Karpas-422 (cell line): ENCODE results near the gene NEU4. TPM values are rescaled to one million over a fixed set of nuclear protein-coding genes. Genes with fewer than 3 reads are reported as not detected.
"Not testable (repeated sequence)": the region's sequence is repeated elsewhere in the genome, so short reads cannot be mapped to it uniquely, and the experiment has no call there.

Source experiments
- DNase-seq: peaks from one replicate; pipeline ENCODE4 v3.0.0-alpha.2; 2015
- H2AFZ ChIP-seq: fragments of 200-600 bp; sonication (generic); 2 replicates; pipeline ENCODE4 v1.6.1; 2014; ENCODE audit warnings: antibody characterized with exemption, low read length, mixed read lengths
- H3K27ac ChIP-seq: fragments of 200-600 bp; sonication (generic); 2 replicates; pipeline ENCODE4 v1.5.1; 2014; ENCODE audit warnings: mild to moderate bottlenecking, low read length, moderate library complexity
- H3K27me3 ChIP-seq: fragments of 200-600 bp; sonication (generic); 2 replicates; pipeline ENCODE4 v1.6.1; 2014; ENCODE audit warnings: low read length, mixed read lengths
- H3K36me3 ChIP-seq: fragments of 200-600 bp; sonication (generic); 2 replicates; pipeline ENCODE4 v1.6.1; 2014; ENCODE audit warnings: low read length, mixed read lengths; ENCODE audit not compliant: insufficient read depth
- H3K4me1 ChIP-seq: fragments of 200-600 bp; sonication (generic); 2 replicates; pipeline ENCODE4 v1.6.1; 2014; ENCODE audit warnings: mild to moderate bottlenecking, low read length, mixed read lengths
- H3K4me2 ChIP-seq: fragments of 200-600 bp; sonication (generic); 2 replicates; pipeline ENCODE4 v1.6.1; 2014; ENCODE audit warnings: low read length, low read depth, mild to moderate bottlenecking; ENCODE audit not compliant: poor library complexity, severe bottlenecking
- H3K4me3 ChIP-seq: fragments of 200-600 bp; sonication (generic); 2 replicates; pipeline ENCODE4 v1.5.1; 2014; ENCODE audit warnings: mild to moderate bottlenecking, antibody characterized with exemption, low read length, mixed read lengths
- H3K79me2 ChIP-seq: fragments of 200-600 bp; sonication (generic); 2 replicates; pipeline ENCODE4 v1.6.1; 2014; ENCODE audit warnings: mild to moderate bottlenecking, low read length, mixed read lengths
- H3K9ac ChIP-seq: fragments of 200-600 bp; sonication (generic); 2 replicates; pipeline ENCODE4 v1.6.0; 2014; ENCODE audit warnings: low read length
- H3K9me2 ChIP-seq: fragments of 200-600 bp; sonication (generic), shearing (Covaris generic); replicated peaks from 2 replicates; pipeline ENCODE4 v1.6.0; 2014; ENCODE audit warnings: mild to moderate bottlenecking, low read length, moderate library complexity; ENCODE audit not compliant: insufficient read depth
- H3K9me3 ChIP-seq: fragments of 300-700, 200-600 bp; sonication (generic); 2 replicates; pipeline ENCODE4 v1.6.1; 2014; ENCODE audit warnings: low read length, mixed read lengths
- H4K20me1 ChIP-seq: fragments of 200-600 bp; sonication (generic); 2 replicates; pipeline ENCODE4 v1.6.1; 2014; ENCODE audit warnings: mild to moderate bottlenecking, antibody characterized with exemption, low read length, low read depth; ENCODE audit not compliant: insufficient read depth
- total RNA-seq: library from RNA; depleted of rRNA; stranded (reverse); fragments of >200 nt; shearing (Covaris generic); gene quantifications from 2 replicates; pipeline ENCODE4 v1.2.3, GENCODE V29; 2014; ENCODE audit warnings: low replicate concordance

Gene NEU4
- total RNA-seq, 1 experiment from 2014 or later = not detected

DNA sequence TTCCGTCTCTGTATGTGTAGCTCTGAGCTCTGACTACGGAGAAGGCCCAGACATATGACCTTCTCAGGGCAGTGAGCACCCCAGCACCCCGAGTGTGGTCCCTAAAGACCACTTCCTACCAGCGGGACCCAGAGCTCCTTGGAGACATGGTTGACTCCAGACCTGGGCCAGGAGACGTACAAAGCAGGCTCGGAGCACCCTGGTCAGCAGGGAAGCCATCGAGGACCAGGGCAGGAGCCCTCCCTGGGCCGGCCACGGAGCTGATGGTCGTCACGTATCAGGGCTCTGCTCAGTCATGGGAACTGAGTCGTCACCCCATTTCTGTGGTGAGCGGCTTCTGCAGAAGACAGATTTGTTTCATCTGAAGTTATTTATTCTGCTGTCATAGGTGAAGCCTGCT, 12.8 kb upstream of the NEU4 start:
- no peak for DNase-seq
- H4K20me1 ChIP-seq = no peaks in the 10 kb centered on the region
- no peak overlapping the region for H3K4me2 ChIP-seq
- no peaks in the 10 kb centered on the region for H3K27me3 ChIP-seq
- H3K9ac ChIP-seq = no peak overlapping the region
- H2AFZ ChIP-seq = no peak overlapping the region
- H3K4me1 ChIP-seq = no peaks in the 10 kb centered on the region
- H3K9me2 ChIP-seq = no peaks in the 10 kb centered on the region
- H3K36me3 ChIP-seq = no peaks in the 10 kb centered on the region
- no peak overlapping the region for H3K4me3 ChIP-seq
- no peak overlapping the region for H3K27ac ChIP-seq
- no peaks in the 10 kb centered on the region for H3K79me2 ChIP-seq
- no peaks in the 10 kb centered on the region for H3K9me3 ChIP-seq

DNA sequence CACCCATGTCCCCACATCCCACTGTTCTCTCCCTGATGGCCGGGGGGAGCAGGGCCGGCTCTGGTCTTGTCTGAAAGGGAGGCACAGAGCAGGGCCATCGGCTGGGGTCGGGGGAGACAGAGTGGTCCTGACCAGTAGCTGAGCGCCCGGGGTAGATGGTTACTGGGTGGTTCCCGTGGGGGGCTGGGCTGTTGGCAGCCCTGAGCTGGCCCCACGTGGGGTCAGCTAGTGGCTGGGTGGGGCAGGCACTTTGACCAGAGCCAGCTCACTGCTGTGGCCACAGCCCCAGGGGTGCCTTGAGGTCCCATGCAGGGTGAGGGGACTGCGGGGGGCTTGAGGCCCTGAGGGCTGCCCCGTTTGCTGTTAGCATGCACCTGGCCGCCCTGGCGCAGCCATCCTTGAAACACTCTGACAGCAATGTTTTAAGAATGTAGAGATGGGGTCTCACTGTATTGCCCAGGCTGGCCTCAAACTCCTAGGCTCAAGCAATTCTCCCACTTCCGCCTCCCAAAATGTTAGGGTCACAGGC, 12.3 kb upstream of the NEU4 start:
- Histone ChIP-seq H3K9me2 (no peaks in the 10 kb centered on the region), H3K4me3 (no peak overlapping the region), H3K27ac (no peak overlapping the region), H2AFZ (no peak overlapping the region), H3K4me1 (no peaks in the 10 kb centered on the region), H3K27me3 (no peaks in the 10 kb centered on the region), H3K9ac (no peak overlapping the region), H4K20me1 (no peaks in the 10 kb centered on the region), H3K9me3 (no peaks in the 10 kb centered on the region), H3K79me2 (no peaks in the 10 kb centered on the region), H3K4me2 (no peak overlapping the region), H3K36me3 (no peaks in the 10 kb centered on the region)
- no peak for DNase-seq

DNA sequence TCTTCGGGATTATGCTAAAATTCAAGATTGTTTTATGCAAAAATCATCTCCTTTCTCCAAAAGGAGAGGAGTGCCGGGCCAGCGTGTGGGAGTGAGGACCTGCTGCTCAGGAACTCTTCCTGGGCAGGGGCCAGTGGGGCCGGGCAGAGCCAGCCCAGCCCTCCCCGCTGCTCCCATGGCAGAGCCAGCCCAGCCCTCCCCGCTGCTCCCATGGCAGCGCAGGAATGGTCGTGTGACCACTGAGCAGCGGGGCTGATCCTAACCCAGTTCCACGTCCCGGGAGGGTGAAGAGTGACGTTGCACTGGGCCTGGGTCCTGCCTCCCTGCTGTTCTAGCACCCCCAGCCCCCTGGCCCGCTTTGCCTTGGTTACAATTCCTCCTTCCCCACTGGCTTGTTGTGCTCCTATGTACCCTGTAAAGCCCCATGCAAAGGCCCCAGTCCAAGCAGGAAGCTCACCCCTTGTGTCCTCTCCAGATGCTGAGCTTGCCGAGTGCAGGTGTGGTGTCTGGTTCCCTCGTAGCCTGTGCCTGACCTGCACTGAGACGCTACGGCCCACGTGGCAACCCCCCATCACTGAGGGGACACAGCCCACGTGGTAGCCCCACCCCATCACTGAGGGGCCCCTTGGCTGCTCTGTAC, 11.4 kb upstream of the NEU4 start:
- no peaks in the 10 kb centered on the region for H3K79me2 ChIP-seq
- no peaks in the 10 kb centered on the region for H3K27me3 ChIP-seq
- no peaks in the 10 kb centered on the region for H3K4me1 ChIP-seq
- H3K4me2 ChIP-seq = no peak overlapping the region
- no peak for DNase-seq
- H3K4me3 ChIP-seq = no peak overlapping the region
- no peaks in the 10 kb centered on the region for H3K36me3 ChIP-seq
- H3K9me2 ChIP-seq = no peaks in the 10 kb centered on the region
- H3K9me3 ChIP-seq = no peaks in the 10 kb centered on the region
- H3K27ac ChIP-seq = no peak overlapping the region
- H3K9ac ChIP-seq = no peak overlapping the region
- no peak overlapping the region for H2AFZ ChIP-seq
- no peaks in the 10 kb centered on the region for H4K20me1 ChIP-seq

DNA sequence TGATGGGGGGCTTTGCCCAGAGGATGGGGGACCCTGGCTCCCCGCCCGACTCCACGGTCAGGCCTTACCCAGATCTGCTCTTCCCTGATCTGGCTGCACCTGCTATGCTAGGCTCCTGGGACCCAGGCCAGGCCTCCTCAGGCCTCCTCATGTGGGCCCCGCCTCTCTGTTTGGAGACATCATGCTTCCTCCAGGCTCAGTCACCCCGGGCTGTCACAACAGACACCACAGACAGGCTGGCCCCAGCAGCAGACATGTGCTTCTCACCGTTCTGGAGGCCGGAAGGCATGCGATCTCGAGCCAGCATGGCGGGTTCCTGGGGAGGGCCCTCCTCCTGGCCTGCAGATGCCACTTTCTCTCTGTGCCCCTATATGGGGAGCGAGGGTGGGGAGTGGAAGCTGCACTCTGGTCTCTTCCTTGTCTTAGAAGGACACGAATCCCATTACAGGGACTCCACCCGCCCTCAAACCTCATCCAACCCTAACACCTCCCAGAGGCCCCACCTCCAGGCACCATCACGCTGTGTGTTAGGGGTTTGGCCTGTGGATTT, 10.8 kb upstream of the NEU4 start:
- no peaks in the 10 kb centered on the region for H3K27me3 ChIP-seq
- H3K4me1 ChIP-seq = no peaks in the 10 kb centered on the region
- no peaks in the 10 kb centered on the region for H3K9me3 ChIP-seq
- DNase-seq = no peak
- no peak overlapping the region for H3K4me2 ChIP-seq
- H3K36me3 ChIP-seq = no peaks in the 10 kb centered on the region
- H4K20me1 ChIP-seq = no peaks in the 10 kb centered on the region
- H3K79me2 ChIP-seq = no peaks in the 10 kb centered on the region
- H3K27ac ChIP-seq = no peak overlapping the region
- H2AFZ ChIP-seq = no peak overlapping the region
- no peak overlapping the region for H3K9ac ChIP-seq
- no peak overlapping the region for H3K4me3 ChIP-seq
- H3K9me2 ChIP-seq = no peaks in the 10 kb centered on the region

DNA sequence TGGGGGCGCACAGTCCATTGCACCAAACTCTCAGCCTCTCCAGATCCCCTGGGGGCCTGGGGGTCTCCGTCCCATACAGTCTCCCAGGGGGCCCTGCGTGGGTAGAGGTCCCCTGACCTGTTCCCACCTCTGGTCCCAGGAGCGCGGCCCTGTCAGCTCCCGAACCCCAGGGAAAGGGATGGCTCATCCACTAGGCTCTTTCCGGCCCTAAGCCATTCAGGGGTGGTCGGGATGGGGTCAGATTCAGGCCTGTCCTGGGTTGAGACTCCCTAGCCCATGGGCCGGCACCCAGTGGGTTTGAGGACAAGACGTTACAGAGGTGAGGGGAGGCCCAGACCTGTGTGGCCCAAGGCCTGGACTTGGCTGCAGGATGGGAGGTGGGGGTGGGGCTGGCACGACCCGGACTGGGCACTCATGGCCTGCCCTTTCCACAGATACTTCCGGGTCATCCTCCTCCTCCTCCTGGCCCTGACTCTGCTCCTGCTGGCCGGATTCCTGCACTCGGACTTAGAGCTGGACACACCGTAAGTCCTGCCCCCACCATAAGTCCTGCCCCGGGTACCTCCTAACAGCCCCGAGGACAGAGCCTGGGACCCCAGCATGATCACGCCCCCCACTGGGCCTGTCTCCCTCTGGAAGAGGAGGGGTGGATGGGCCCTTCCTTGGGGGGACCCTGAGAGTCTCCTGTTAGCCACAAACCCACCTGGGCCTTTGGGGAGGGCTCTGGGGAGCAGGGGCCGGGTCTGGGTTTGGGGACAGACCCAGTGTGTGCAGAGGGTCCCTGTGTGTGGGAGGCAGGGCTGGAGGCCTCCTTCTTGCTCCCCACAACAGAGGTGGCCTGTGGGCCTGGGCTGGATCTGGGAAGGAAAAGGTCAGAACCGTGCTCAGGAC, 10.1 kb upstream of the NEU4 start:
- H3K4me1 ChIP-seq = no peaks in the 10 kb centered on the region
- no peak overlapping the region for H3K27ac ChIP-seq
- H4K20me1 ChIP-seq = no peaks in the 10 kb centered on the region
- no peak overlapping the region for H3K4me2 ChIP-seq
- no peaks in the 10 kb centered on the region for H3K36me3 ChIP-seq
- no peak overlapping the region for H3K9ac ChIP-seq
- no peak for DNase-seq
- no peaks in the 10 kb centered on the region for H3K27me3 ChIP-seq
- H3K4me3 ChIP-seq = no peak overlapping the region
- H3K9me3 ChIP-seq = no peaks in the 10 kb centered on the region
- H3K79me2 ChIP-seq = no peaks in the 10 kb centered on the region
- no peaks in the 10 kb centered on the region for H3K9me2 ChIP-seq
- no peak overlapping the region for H2AFZ ChIP-seq

DNA sequence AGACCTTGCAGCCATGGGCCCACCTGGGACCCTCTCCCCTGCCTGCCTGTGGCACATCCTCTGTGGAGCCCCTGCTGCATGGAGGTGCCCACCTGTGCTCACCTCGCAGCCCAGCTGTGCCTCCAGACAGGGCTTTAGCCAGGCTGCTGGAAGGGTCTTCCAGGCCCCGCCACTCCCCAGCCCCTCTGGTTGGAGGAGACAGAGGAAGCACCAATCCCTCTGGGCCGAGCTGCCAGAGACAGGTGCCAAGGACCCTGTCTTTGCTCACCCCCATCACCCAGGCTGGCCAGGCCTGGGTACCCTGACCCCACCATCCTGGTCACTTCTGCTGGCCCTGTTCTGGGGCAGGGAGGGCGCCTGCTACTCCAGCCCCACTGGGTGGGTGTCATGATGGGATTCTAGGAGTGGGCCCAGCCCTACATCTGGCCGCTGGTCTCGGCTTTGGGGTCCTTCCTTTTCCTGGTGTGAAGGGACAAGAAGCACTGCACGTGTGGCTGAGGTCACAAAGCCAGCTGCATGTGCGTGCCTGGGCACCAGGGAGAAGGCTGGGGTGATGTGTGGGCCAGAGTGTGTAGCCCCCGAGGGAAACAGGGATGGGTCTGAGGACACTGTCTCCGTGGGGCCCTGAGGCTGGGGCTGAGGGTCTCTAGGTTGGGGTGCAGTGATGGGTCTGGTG, 9.3 kb upstream of the NEU4 start:
- no peak overlapping the region for H3K9ac ChIP-seq
- H3K9me3 ChIP-seq = no peaks in the 10 kb centered on the region
- H3K79me2 ChIP-seq = no peaks in the 10 kb centered on the region
- H3K27ac ChIP-seq = no peak overlapping the region
- H3K27me3 ChIP-seq = no peaks in the 10 kb centered on the region
- no peak overlapping the region for H2AFZ ChIP-seq
- H3K36me3 ChIP-seq = no peaks in the 10 kb centered on the region
- H3K4me3 ChIP-seq = no peak overlapping the region
- no peak overlapping the region for H3K4me2 ChIP-seq
- DNase-seq = no peak
- no peaks in the 10 kb centered on the region for H3K9me2 ChIP-seq
- H3K4me1 ChIP-seq = no peaks in the 10 kb centered on the region
- H4K20me1 ChIP-seq = no peaks in the 10 kb centered on the region

DNA sequence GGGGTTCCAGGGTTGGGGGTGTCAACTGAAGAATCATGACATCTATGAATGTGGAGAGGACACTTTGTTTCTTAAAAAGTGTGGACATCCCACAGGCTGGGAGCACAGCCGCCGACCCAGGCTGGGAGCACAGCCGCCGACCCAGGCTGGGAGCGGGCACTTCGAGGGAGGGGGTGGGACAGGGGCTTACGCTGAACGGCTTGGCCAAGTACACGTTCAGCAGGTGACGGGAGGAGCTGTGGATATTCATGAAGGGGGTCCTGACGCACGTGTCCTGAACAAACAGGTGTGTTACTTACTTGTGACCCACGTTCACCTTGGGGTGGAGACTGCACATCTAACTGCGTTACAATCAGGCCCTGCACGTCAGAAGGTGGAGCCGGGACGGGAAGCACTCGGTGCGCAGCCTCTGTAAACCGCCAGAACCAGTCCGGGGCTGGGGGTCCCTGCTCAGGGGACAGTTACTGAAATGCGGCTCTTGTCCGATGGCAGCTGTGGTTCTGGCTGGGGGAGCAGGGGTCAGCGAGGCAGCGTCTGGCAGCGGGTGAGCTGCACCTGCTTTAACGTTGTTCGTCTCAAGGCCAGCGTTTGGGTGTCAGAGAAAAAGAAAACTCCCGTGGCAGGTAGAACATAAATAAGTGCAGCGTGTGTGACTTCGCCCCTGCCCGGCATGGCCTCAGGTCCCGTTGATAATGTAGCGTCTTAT, 8.6 kb upstream of the NEU4 start:
- not testable (repeated sequence) for H3K9me2 ChIP-seq, H3K9me3 ChIP-seq, H2AFZ ChIP-seq, H3K36me3 ChIP-seq, H3K4me2 ChIP-seq, H3K4me3 ChIP-seq, DNase-seq, H3K27ac ChIP-seq, H3K4me1 ChIP-seq, H4K20me1 ChIP-seq, H3K79me2 ChIP-seq, H3K9ac ChIP-seq, H3K27me3 ChIP-seq
